ENCODE measurements around the gene FAM184B.

GRCh38 chr4:17717301-17717700 lies 64.1 kb downstream of the FAM184B start:
- TF ChIP-seq POLR2A (IDR thresholded peaks at IDR 0.05) (no peak), CTCF (IDR thresholded peaks at IDR 0.05) (no peak)

Data from heart left ventricle (tissue), 13 donors.